NCI-H146 treated with DMSO at 0.1 percent for 48 hours (cell line): ENCODE data around the gene ETV6.

ENCODE experiments used
- DNase-seq: peaks from one replicate; lab custom pipeline; 2025; ENCODE audit not compliant: unreplicated experiment; lab: John Stamatoyannopoulos, UW

ETV6 gene

DNA sequence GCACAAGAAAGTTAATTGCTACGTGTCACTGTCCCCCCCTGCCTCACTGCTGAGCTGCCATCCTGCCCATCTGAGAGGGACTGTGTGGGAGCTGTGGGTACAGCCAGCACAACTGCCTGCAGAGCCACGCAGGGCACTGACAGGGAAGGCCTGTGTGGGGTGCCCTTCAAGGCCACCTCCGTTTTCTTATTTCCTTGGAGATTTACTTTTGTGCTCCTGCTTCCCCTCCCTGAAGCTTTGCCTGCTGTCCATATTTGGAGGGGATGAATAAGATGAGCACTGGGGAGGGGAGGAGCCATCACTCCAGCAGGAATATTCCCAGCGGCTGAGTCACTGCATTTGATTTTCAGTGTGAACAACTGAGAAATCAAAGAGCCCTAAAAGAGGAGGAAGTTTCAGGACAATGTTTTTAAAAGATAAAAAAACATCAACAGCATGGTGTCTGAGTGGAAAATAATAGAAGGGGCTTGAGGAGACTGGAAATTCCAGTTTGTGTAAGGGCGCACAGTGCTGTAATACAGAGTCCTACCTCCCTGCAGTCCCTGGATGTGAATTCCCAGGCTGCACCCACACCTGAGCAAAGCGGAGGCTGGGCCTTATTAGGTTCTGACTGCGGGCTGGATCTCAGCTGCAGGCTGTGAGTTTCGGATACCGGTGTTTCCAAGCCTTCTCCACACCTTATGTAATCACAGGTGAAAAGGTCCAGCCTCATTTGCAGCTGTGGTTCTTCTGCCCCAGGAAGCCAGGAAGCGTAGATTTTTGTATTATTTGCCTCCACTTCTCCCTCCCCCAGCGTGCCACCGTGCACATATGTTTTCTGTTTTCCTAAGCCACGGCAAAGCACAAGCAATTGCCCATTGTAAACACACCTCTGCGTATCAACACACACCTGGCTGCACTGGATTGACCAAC lies 228.7 kb downstream of the ETV6 start:
- DNase-seq = peak; percentile 97

DNA sequence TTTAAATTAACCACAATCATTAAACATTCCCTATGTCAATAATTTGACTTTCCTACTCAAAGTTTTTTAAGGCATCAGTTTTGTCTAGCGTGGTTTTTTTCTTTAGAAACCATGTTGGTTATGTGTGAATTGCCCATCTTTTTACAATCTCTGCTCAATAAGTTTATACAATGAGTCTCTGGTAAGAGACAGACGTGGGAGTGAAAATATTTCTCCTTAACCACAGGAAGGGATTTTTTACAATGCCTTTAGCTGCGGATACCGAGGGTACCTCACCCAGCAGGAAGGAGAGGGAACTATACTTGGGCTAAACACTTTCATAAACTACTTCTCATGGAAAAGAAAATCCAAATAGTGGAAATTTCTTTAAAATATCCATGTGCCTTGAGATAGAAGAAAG lies 229.8 kb downstream of the ETV6 start:
- no peak for DNase-seq

DNA sequence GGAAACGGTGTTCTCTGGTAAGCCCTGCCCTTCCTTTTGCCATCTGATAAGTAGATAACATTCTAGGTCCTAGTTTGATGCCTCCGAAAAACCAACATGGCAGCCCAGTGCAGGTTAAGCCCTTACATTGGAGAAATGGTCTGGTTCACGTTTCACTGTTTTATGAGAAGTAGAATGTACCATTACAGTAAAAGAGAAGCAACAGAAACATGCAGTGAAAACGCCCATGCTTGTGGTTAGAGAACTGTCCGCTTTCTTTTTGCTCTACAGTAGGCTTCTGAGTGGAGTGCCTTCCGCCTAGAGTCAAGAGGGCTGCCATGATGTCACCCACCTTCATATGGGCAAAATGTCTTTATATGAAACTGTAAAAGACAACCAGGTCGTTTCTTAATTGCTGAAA lies 230.9 kb downstream of the ETV6 start:
- DNase-seq = no peak

DNA sequence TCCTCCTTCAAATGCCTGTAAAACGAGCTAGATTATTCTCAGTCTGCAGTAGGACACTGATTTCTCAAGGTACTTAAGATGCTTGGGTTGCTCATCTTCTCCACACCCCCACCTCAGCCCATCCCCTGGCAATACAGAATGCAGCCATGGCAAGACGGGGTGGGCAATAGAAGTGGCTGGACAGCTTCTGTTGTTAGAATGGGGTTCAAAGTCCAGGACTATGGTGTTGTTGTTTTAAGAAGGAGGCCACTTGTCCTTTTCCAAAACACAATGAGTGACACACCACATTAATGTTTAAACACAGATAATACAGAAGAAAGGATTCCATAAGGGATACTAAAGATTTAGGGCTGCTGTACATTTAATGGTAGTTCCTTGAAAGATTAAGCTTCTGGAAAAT lies 232.4 kb downstream of the ETV6 start:
- no peak for DNase-seq

DNA sequence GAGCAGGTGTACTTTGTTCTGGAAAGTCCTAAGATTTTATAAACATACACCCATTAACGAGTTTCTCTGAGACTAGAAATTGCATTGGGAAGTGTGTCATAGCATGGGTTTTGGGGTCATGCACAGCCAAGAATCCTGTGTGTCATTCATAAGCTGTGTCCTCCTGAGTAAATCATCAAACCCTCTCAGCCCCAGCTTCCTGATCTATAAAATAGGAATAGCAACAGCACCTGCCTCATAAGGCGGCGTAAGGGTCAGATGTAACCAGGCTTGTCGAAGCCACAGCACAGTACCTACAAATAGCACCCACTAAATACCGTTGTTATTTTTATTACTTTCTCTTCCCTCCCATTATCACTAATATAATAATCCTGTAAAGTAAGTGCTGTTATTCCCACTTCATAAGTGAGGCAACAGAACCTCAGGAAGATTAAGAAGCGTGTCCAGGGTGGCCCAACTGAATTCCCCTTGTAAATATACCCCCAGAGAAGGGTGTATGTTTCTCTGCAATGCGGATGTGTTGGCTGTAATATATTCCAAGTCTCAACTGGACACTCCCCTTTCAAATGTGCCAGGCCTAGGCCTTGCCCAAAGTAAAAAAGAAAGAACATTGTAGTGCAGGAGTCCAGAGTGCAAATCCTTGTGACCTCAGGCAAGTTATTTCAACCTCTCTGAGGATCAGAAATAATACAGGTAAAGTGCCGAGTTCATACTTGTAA lies 233.0 kb downstream of the ETV6 start:
- DNase-seq = no peak

DNA sequence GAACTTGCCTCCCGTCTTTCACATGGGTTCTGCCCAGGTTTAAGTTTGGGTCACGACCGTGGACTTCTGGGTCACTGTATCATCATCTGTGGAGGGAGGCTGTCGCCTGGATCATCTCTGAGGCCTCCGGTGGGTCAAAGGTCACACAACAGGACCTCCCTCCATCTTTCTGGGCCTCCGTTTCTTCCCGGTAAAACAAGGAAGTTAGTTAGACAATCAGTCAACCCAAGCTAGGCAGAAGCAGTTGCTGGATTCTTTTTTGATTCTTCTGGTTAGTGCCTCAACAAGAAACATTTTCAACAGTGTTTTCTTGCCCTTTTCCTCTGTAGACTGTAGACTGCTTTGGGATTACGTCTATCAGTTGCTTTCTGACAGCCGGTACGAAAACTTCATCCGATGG lies 234.6 kb downstream of the ETV6 start:
- no peak for DNase-seq

DNA sequence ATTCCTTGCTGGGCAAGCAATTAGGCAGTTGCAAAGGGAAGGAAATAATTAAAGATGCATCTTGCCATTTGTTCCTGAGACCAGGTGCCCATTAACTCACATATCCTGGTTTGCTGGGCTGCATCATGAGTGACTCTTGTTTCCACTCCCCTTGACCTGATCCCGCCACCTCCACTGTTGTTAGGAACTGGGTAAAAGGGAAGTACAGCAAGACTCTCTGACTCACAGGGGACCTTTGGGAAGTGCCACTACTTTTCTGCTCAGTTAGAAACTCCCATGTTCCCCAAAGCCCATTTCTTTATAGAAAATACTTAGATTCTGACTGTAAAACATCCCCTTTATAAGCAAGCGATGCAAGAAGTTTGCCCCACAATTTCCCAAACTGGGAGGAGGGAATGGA lies 235.2 kb downstream of the ETV6 start:
- DNase-seq = no peak

DNA sequence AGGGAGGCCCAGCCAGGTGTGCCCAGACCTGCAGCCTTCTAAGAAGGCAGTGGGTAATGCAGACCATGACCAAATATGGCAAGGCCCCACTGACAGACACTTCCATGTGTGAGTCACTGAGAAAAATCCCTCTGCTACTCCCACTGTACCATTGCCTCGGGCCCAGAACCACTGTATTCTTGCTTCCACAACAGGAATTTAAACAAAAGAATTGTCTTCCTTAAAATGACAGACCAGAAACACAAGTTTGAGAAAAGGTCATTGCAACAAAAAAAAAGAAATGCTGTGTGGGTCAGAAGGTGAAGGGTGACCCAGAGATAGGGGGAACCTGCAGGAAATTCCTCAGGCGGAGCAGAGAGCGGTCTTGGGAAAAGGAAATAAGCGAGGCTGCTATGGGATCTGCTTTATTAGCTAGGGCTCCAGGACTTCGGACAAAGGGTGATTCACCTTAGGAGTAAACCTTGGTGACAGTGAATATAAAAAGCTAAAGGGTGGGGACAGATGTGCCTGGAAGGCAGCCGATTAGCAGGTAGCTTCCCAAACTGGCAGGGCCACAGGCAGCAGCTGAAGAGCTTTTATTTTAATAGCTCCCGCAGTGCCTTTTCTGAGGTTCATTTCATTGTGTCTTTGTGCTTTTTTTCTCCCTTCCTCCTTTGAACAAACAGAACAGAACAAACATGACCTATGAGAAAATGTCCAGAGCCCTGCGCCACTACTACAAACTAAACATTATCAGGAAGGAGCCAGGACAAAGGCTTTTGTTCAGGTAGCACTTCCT lies 236.0 kb downstream of the ETV6 start:
- peak; percentile 100 for DNase-seq

DNA sequence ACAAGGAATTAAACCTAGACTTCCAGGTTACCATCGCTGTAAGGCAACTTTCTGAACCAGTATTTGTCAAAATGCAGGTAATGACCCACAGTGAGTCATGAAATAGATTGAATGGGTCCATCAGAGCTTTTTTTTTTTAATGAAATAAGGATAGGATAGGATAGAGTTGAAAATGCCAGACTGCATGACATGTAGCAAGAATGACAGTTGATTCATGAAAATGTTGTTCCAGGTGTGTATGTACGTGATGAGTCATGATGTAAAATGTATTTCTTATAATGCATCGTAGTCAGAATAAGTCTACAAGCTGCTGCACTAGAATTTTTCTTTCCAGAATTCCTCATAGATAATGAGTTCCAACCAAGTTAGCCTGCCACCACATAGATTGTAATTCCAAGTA lies 236.9 kb downstream of the ETV6 start:
- DNase-seq = no peak

DNA sequence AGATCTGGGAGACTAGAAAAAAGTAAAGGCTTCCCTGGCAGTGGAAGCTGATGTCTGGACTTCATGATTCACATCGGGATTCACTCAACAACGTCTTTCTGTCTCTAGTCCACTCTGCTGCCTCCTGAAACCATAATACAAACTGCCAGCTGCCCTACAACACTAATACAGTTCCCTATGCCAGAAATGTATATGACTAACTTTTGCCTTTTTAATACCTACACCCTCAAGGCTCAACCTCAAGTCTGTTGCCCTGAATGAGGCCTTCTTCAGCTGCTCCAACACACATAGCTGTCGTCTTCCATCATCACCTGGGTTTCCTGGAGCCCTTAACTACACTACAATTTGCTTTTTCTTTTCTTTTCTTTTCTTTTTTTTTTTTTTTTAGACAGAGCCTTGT lies 238.6 kb downstream of the ETV6 start:
- DNase-seq = no peak

DNA sequence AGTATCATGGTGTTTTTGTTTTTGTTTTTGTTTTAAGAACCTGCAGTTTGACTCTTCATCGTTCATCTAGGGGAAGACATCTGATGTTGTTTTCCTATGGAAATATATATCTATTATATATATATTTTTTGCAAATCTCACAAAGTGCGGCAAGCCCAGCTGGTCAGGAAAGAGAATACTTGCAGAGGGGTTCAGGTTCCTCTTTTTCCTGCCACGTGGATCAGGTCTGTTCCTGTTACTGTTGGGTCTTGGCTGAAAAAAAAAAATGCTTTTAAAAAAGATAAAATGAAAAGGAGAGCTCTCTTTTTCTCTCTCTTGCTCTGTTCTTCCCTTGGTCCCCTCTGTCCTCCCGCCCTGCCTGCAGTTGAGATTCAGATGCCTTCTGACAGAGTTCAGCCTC lies 241.9 kb downstream of the ETV6 start:
- no peak for DNase-seq

DNA sequence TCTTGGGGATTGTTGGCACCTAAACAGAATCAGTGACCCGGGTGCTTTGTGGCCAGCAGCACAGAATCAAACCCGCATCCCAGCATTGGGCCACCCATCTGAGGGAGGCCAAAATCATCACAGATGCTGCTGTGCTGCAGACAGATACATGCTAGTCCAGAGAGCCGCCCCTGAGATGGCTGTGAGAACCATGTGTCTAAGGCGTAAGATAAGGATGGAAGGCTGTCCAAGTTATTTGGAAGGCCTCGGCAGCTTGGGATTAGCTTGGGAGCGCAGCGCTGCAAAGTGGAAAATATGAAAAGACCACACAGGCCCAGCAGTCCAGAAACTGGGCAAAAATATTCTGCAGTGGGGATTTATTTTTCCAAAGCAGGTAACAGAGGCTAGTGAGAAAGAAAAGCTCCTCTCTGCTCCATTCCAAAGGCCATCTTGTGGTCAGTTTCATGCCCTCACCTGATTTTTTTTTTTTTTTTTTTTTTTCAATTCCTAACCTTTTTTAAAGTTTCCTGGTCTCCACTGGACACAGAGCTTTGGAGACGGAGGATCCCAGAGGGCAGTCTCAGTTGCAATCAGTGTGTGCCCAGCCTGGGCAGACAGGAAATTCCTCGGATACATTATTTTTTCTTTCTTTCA lies 242.4 kb downstream of the ETV6 start:
- peak; percentile 45 for DNase-seq

DNA sequence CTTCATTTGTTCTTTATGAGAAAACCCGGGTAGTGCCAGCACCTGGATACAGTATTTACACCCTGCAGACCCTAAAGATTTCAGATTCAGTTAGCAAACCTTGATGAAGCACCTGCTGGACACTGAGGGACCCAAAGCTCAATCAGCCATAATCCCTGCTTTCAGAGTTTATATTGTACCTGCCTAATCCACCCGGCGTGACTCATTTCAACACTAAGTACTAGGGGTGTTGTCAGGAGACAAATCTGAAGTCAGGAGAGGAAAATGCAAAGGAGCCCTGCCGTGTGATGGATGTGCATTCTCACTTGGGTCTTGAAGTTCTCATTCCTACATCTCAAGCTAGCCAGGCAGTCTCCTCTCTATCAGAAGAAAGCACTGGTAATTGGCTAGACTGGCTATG lies 244.5 kb downstream of the ETV6 start:
- no peak for DNase-seq

DNA sequence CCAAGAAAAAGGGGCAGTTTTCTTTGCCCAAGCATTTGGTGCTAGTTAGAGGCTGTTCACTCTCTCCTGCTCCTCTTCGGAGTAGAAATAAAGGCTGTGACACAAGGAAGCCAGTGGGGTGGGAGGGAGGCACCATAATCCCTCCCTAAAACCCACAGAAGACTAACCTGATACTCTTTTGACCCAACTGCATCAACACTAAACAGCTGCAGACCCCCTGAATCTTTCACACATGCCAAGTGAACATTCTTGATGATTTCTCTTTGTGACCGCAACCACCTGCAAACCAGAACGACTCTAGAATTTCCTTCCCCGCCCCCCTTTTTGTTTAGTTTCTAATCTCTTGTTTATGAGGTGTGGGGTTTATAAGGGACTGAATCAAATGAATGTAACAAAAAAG lies 245.4 kb downstream of the ETV6 start:
- DNase-seq = no peak

DNA sequence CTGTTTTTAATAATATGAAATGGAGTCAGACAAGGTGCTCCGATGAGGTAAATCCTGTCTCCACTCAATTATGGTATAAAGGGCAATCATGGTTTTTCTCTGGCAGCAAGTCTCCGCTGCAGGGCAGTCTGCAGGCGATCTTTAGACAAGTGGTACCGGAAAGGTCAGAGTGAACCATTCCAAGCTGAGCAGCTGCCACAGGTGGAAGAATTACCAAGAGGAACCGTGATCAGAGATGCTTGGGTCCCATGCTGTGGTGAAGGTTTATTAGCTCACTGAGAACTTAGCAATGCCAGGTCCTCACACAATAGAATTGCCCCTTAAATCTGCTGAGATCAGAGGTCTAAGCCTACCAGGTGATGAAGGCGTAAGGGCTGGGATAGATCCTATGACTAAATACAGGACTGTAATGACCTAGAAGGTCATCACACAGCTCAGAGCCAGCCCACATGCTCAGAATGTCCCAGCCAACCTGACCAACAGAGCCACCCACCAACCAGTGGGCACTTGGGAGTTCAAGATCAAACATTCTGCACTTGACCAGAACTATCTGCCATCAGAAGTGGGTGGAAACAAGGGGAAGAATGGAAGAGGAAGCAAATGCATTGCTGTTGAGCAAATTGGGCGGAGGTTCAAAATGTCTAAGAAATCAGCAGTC lies 246.1 kb downstream of the ETV6 start:
- no peak for DNase-seq

DNA sequence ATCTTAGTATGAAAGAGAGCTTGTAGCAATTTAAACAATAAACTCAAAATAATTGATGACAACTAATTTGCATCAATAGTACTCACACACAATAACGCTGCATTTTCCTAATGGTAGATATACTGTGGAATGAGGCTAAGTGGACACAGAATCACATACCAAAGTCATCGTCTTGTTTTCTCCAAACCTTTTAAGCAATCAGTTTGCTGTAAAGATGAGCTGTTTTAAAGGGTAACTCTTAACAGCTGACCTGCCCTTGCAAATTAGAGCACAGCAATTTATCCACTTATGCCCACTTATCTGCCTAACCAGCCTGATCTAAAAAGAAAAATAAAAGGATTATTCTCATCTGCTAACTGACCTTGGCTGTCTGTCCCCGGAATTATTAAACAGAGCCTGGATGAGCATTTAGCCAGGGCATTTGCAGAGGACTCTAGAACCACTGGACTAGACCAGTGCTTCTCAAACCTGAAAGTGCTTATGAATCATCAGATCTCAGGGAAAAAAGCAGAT lies 247.0 kb downstream of the ETV6 start:
- DNase-seq = no peak

DNA sequence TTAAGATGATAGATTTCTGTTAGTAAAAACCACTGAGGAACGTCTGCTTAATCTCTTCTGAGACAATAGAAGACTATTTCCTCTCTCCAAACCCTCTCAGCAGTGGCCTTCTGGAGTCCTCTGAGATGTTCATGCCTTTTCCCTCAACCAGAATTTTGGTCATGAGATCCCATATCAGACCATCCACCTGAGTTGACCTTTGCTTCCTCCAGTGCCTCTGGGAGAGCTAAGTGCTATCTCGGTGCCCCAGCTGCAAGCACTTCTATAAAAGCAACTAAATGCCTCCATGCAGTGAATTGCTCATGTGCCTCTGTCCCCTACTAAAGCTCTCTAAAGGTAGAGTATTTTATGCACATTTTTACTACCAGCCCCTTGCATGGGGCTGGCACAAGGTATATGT lies 248.4 kb downstream of the ETV6 start:
- no peak for DNase-seq

DNA sequence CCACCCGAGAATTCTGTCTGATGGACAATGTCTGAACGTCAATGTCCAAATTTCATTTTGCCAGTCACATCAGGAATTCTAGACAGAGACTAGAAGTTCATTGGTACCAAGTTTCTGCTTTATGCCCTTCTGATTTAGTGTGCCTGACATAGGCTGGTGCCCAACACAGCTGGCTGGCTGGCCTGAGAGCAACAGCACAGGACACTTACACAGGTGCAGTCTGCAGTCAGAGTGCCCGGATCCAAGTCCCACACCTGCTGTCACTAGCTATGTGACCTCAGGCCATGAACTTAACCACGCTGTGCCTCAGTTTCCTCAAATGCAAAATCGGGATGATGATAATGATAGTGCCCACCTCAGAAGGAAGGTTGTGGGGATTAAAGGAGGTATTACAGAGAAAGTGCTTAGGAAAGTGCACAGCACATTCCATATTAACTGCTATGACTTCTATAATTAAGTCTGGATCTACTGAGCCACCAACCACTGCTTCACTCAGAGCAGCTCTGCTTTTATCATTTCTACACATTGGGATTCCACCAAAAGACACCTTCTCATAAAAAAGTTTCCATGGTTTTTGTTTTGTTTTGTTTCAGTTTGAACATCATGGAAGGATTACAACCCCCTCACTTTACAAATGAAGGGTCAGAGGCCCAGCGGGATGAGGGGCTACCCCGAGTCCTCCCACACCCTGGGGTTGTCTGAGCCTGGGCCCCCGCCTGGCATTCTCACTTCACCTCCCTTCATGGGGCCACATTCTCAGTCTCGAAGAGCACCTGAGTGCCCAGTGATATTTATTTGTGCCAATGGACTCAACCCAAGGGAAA lies 252.4 kb downstream of the ETV6 start:
- no peak for DNase-seq

DNA sequence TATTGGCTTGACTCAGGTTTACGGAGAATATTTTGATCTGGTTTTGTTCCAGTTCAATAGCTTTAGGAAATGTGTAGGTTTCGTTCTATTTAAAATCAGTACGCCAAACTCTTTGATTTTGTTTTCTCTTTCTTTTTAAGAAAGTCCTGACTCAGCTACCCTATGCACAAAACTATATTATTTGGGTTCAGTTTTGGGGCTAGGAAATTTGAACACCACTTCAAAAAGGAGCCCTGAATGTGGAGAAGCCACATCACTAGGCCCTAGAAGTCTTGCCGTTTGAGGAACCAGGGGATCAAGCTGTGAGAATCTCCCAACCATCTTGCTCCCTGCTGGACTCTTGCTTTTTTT lies 253.0 kb downstream of the ETV6 start:
- DNase-seq = no peak

DNA sequence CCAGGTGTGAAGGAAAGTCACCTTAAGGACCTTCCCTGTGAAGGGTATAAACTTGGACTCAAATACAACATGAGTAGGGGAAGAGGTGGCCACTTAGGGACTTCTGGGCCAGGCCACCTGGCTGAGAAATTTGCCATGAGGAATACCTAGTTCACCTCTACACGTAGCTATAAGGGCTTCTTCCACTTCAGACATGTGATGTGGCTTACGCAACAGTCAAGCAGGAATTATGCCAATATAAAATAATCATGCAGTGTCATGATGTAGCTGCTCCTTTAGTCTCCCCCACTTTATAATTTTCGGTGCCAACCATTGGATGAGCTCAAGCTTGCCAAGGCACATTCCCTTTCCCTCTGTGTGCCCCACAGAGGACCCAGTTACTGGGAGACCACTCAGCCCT lies 254.7 kb downstream of the ETV6 start:
- no peak for DNase-seq
